ENCODE data around the gene SEMA6A.
A peak's percentile ranks its signal among the peaks of the same experiment; 100 is the strongest.

The SEMA6A gene

GRCh38 chr5:116507051-116507537 is 67.5 kb downstream of the SEMA6A start:
- in situ Hi-C loops (cut with MboI; ENCODE audit: low pct_unique_long_range_greater_than_20kb, low sequenced_read_pairs) = no loop called here
- no peak for DNase-seq

GRCh38 chr5:116506488-116506887 is 68.1 kb downstream of the SEMA6A start:
- in situ Hi-C loops (cut with MboI; ENCODE audit: low pct_unique_long_range_greater_than_20kb, low sequenced_read_pairs) = no loop called here
- DNase-seq = no peak

DNA sequence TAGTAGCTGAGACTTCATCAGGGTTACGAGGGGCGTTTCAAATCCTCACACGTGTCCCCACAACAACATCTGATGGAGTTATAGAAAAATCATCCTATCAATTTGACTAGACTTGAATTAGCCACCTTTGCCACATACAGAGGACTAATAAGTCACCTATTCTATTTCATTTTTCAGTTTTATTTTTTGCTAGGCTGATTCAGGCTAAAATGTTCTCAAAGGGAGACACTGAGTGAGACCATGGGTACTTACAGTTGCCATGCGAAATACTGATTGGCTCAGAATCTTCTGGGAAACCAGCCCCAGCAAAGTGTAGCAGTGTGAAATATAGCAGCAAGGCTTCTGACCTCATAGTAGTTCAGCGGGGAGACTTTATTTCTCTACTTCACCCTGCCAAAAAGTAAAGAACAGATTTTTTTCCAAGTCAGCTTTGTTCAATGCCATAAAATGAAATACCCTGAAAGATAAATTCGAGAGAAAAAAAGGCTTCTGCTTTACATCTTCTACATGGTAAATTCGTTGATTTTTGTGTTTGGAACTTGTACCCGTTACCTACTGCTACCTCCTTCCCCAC is 69.9 kb downstream of the SEMA6A start:
- DNase-seq = no peak
- in situ Hi-C loops (cut with MboI; ENCODE audit: low pct_unique_long_range_greater_than_20kb, low sequenced_read_pairs) = no loop called here

DNA sequence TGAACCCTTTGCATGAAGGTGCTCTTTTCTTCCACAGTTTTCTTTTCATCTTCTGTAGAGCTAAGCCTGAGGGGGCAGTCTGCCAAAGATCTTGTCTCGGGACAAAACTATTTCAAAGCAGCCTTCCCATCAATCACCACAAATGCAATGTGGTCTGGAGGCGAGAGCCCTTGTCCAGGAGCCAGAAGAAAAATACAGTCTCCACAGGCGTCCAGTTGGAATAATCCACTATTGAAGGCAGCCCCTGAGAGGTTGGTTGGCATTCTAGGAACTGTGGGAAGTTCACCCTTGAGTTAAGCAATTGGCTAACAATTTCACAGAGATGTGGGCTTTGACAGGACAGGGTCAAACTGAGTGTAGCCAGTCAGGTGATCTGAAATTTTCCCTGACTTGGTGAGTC is 72.0 kb downstream of the SEMA6A start:
- in situ Hi-C loops (cut with MboI; ENCODE audit: low pct_unique_long_range_greater_than_20kb, low sequenced_read_pairs) = no loop called here
- no peak for DNase-seq

- DNase-seq = no peak
- in situ Hi-C loops (cut with MboI; ENCODE audit: low pct_unique_long_range_greater_than_20kb, low sequenced_read_pairs) = no loop called here
Measured at GRCh38 chr5:116502138-116502537, 72.5 kb downstream of the SEMA6A start.

DNA sequence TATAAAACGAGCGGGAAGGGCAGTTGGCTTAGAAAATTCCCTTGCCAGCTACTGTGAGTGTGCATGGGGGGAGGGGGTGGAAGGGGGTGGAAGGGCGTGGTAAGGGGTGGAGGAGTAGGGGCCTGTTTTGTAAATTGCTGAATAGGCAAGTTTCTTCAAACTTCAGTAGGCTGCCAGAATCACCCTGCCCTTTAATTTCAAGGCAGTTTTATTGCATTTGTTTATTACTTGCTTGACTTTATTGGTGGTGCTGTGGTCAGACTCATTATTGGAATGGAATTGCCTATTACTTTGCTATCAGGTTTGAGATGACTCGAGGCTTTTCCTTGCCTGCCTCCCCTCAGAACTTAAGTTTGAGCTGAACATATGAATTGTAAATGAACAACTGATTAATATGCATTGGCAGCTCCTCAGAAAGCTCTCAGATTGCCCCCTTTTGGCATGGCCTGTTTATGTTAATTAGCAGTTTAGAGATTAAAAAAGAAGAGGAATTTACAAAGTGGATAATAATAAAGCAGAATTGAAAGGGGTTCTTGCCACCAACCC is 76.0 kb downstream of the SEMA6A start:
- DNase-seq = no peak
- in situ Hi-C loops (cut with MboI; ENCODE audit: low pct_unique_long_range_greater_than_20kb, low sequenced_read_pairs) = no loop called here

DNA sequence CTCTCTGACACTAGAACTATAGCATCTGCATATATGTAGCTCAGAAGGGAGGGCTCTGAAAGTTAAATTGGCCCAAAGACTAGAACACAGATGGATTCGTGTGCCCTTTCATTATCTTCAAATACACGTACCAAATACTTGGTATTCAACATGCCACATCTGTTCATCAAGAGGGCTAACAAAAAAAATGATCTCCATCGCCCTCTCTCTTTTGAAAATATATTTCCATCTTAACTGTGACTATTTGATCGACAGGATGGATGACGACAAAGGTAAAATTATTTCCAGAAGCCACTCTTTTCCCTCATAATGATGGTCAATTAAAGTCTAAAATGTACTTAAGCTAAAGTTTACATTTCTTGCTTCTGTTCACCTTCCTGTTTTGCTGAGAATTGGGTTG is 77.0 kb downstream of the SEMA6A start:
- no peak for DNase-seq
- in situ Hi-C loops (cut with MboI; ENCODE audit: low pct_unique_long_range_greater_than_20kb, low sequenced_read_pairs) = no loop called here

DNA sequence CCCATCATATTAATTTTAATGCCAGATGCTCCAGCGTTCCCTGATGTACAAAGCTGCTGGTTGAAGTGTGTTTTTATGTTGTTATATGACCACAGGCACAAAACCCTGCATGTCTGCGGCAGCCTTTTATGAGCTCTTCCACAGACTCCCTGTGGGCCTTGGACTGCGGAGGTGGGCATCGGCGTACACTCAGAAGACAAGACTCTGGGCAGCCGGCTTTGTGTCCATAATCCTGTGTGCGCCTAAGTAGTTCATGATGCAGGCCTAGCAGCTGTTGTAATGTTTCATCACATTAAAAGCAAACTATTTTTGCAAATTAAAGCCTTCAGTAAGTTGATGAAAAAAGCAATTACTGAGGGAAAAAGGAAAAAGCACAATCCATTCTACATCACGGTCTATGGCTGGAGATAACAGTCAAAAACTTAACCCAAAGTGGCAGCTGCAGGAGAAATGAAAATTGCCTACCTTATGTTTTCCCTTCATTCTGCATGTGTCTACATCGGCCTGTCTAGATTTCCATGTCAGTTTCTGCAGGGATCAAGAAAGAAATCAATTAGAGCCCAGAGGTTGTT is 78.8 kb downstream of the SEMA6A start:
- in situ Hi-C loops (cut with MboI; ENCODE audit: low pct_unique_long_range_greater_than_20kb, low sequenced_read_pairs) = no loop called here
- no peak for DNase-seq

- DNase-seq = peak; percentile 57
Measured at GRCh38 chr5:116494784-116495450, 79.7 kb downstream of the SEMA6A start.

GRCh38 chr5:116492776-116493175 is 81.8 kb downstream of the SEMA6A start:
- in situ Hi-C loops (cut with MboI; ENCODE audit: low pct_unique_long_range_greater_than_20kb, low sequenced_read_pairs) = no loop called here
- DNase-seq = no peak

More at GRCh38 chr5:116494784-116495450, 79.7 kb downstream of the SEMA6A start:
- in situ Hi-C loops (cut with MboI; ENCODE audit: low pct_unique_long_range_greater_than_20kb, low sequenced_read_pairs) = no loop called here

GRCh38 chr5:116492016-116492623 is 82.5 kb downstream of the SEMA6A start:
- peak; percentile 89 for DNase-seq
- in situ Hi-C loops (cut with MboI; ENCODE audit: low pct_unique_long_range_greater_than_20kb, low sequenced_read_pairs) = no loop called here

- in situ Hi-C loops (cut with MboI; ENCODE audit: low pct_unique_long_range_greater_than_20kb, low sequenced_read_pairs) = no loop called here
- no peak for DNase-seq
Measured at GRCh38 chr5:116488356-116489041, 86.1 kb downstream of the SEMA6A start.

- in situ Hi-C loops (cut with MboI; ENCODE audit: low pct_unique_long_range_greater_than_20kb, low sequenced_read_pairs) = no loop called here
Measured at GRCh38 chr5:116487045-116487444, 87.6 kb downstream of the SEMA6A start.

GRCh38 chr5:116486588-116486987 is 88.0 kb downstream of the SEMA6A start:
- in situ Hi-C loops (cut with MboI; ENCODE audit: low pct_unique_long_range_greater_than_20kb, low sequenced_read_pairs) = no loop called here
- no peak for DNase-seq

More at GRCh38 chr5:116487045-116487444, 87.6 kb downstream of the SEMA6A start:
- no peak for DNase-seq

DNA sequence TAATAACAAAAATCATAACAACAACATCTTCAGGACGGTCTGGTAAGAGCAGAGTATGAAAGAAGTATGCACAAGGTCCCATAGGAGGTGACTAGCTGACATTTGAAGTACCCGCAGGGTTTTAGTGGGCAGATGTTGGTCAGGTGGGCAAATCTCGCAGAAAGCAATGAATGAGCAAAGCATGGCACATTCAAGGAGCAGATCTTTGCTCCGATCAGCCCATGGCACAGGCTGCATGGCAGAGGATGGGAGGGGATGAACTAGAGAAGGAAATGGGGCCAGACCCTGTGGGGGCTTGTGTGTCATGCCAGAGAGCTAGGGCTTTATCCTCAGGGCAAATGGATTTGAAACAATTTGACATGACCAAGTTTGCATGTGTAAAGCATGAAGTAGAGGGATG is 90.0 kb downstream of the SEMA6A start:
- in situ Hi-C loops (cut with MboI; ENCODE audit: low pct_unique_long_range_greater_than_20kb, low sequenced_read_pairs) = no loop called here

DNA sequence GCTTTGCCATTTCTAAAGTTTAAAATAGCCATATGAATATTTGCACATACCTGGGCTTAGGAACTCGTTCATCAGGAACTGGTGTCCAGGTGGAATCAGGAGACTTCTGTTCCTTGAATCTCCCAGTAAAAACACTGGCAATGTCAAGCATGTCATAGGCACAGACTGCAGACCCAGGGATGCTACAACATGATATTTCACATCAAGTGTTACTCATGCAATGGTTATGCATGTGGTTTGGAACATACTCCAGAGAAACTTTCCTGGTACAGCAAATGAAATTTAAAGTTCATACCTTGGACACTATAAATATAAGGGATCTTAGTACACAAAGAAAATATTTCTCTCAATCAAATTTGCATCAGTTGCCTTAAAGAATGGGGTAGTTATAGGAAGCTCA is 92.2 kb downstream of the SEMA6A start:
- in situ Hi-C loops (cut with MboI; ENCODE audit: low pct_unique_long_range_greater_than_20kb, low sequenced_read_pairs) = no loop called here
- no peak for DNase-seq

More for the DNA sequence above, 90.0 kb downstream of the SEMA6A start:
- DNase-seq = no peak

DNA sequence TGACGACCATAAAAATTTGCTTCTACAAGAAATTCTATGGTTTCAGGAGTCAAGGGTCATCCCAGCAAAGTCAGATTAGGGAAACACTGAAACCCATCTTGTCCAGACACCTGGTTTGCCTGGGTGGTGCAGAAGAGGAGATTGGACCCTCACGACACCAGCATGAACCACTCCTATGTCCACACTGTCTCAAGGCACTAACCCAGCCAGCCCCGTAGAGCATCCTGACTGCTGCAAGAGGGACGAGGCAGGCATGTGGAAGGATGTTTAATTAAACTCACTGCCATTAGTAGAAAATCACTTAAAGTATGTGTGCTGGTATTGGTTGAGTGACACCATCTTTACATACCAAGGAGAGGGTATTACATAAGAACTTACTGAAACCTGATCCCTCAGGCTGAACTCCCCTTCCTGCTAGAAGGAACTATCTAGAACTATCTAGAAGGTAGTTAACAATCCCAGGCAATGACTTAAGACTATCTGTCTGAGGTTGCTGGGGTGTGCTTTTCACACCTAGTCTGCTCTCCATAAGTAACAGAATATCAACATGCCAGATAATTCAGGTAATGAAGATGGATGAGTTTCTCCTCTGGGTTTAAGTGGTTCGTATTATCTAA is 93.6 kb downstream of the SEMA6A start:
- in situ Hi-C loops (cut with MboI; ENCODE audit: low pct_unique_long_range_greater_than_20kb, low sequenced_read_pairs) = no loop called here
- DNase-seq = no peak

- in situ Hi-C loops (cut with MboI; ENCODE audit: low pct_unique_long_range_greater_than_20kb, low sequenced_read_pairs) = no loop called here
Measured at GRCh38 chr5:116479776-116480675, 94.6 kb downstream of the SEMA6A start.

More at GRCh38 chr5:116479776-116480675, 94.6 kb downstream of the SEMA6A start:
- DNase-seq = no peak

Data from KBM-7 (cell line).